Left ventricle myocardium inferior (tissue), 1 donor: ENCODE results near the gene U2AF1. TPM values are rescaled to one million over a fixed set of nuclear protein-coding genes. Genes with fewer than 3 reads are reported as not detected.
"Not testable (repeated sequence)": the region's sequence is repeated elsewhere in the genome, so short reads cannot be mapped to it uniquely, and the experiment has no call there.

Experiments used
- DNase-seq: peaks from one replicate; pipeline ENCODE4 v3.0.0-alpha.2; 2020
- H3K27ac ChIP-seq: fragments of 200-600 bp; replicated peaks from 2 replicates; pipeline ENCODE4 v1.8.0; 2021
- H3K27me3 ChIP-seq: fragments of 200-600 bp; 2 replicates; pipeline ENCODE4 v1.8.0; 2021; ENCODE audit warnings: low read depth
- H3K36me3 ChIP-seq: fragments of 200-600 bp; 2 replicates; pipeline ENCODE4 v1.8.0; 2021
- H3K4me1 ChIP-seq: fragments of 200-600 bp; 2 replicates; pipeline ENCODE4 v1.8.0; 2021
- H3K4me3 ChIP-seq: fragments of 200-600 bp; 2 replicates; pipeline ENCODE4 v1.8.0; 2021; ENCODE audit warnings: mild to moderate bottlenecking, moderate library complexity
- H3K9me3 ChIP-seq: fragments of 200-600 bp; replicated peaks from 2 replicates; pipeline ENCODE4 v1.8.0; 2021
- CTCF ChIP-seq: fragments of 200-600 bp; IDR thresholded peaks from 2 replicates; pipeline ENCODE4 v1.8.0; 2021; ENCODE audit warnings: antibody characterized with exemption, mild to moderate bottlenecking, borderline replicate concordance
- intact Hi-C: fragments of 100-400 bp; cut with micrococcal nuclease; formaldehyde crosslinking; loops from one replicate; pipeline ENCODE4 v1.11.0; 2022
- long read RNA-seq: library from polyadenylated mRNA; unstranded; transcript quantifications from one replicate; pipeline ENCODE4 v2.0.0, GENCODE V29; 2021
- total RNA-seq: library from RNA; stranded (reverse); fragmentation: NEBNext Ultra II Directional; extraction: Animal tissue kit (Norgen Biotek cat#: 25700); gene quantifications from one replicate; pipeline ENCODE4 v1.2.1, GENCODE V29; 2021
- donor health status: DM: no; HTN: yes; CAD: no; lungs with severe emphysema.

U2AF1 gene
- 20.6 TPM for total RNA-seq
- long read RNA-seq, transcript U2AF1-201 (8 exons, 962 nt): major isoform, 10 of 27 reads
- long read RNA-seq, transcript U2AF1-202 (8 exons, 940 nt): major isoform, 10 of 27 reads
- long read RNA-seq, partial matches to known transcripts: 0 of 27 reads
- long read RNA-seq, other reads (novel, unspliced or antisense): 6 of 27 reads

GRCh38 chr21:43106965-43107793 is at the start of gene U2AF1:
Gene U2AF1 (minus strand): TSS chr21:43107570. CDS start chr21:43107494, 76 bp downstream.
- peak within 1 kb of the TSS; percentile 82 for H3K27ac ChIP-seq
- intact Hi-C loops: not testable (repeated sequence)

GRCh38 chr21:43153601-43154000 is 46.2 kb upstream of the U2AF1 start:
- H3K27me3 ChIP-seq, H3K9me3 ChIP-seq, H3K27ac ChIP-seq, H3K4me1 ChIP-seq, H3K4me3 ChIP-seq, DNase-seq, H3K36me3 ChIP-seq, intact Hi-C loops: not testable (repeated sequence)

More at GRCh38 chr21:43106965-43107793, at the start of gene U2AF1:
- DNase-seq: peak; percentile 77
- H3K4me1 ChIP-seq, H3K9me3 ChIP-seq, H3K36me3 ChIP-seq, H3K27me3 ChIP-seq: not testable (repeated sequence)
- peak within 1 kb of the TSS; percentile 73 for H3K4me3 ChIP-seq

GRCh38 chr21:43149344-43149743 is 42.0 kb upstream of the U2AF1 start:
- H3K9me3 ChIP-seq, H3K4me1 ChIP-seq, H3K4me3 ChIP-seq, DNase-seq, H3K27ac ChIP-seq, H3K27me3 ChIP-seq, H3K36me3 ChIP-seq, intact Hi-C loops: not testable (repeated sequence)

- H3K36me3 ChIP-seq, H3K27ac ChIP-seq, H3K4me3 ChIP-seq, H3K9me3 ChIP-seq, H3K4me1 ChIP-seq, DNase-seq, H3K27me3 ChIP-seq, intact Hi-C loops: not testable (repeated sequence)
Measured at GRCh38 chr21:43147999-43148398, 40.6 kb upstream of the U2AF1 start.

- H3K36me3 ChIP-seq, H3K4me3 ChIP-seq, H3K9me3 ChIP-seq, DNase-seq, H3K27ac ChIP-seq, H3K4me1 ChIP-seq, H3K27me3 ChIP-seq, intact Hi-C loops: not testable (repeated sequence)
Measured at GRCh38 chr21:43146637-43147036, 39.3 kb upstream of the U2AF1 start.

GRCh38 chr21:43141407-43141806 is 34.0 kb upstream of the U2AF1 start:
- H3K9me3 ChIP-seq, H3K4me1 ChIP-seq, intact Hi-C loops, H3K27ac ChIP-seq, H3K36me3 ChIP-seq, H3K27me3 ChIP-seq, DNase-seq, H3K4me3 ChIP-seq: not testable (repeated sequence)

- H3K4me3 ChIP-seq, DNase-seq, H3K4me1 ChIP-seq, intact Hi-C loops, H3K9me3 ChIP-seq, H3K27me3 ChIP-seq, H3K36me3 ChIP-seq, H3K27ac ChIP-seq: not testable (repeated sequence)
- peak; percentile 29 for TF ChIP-seq CTCF
Measured at GRCh38 chr21:43138944-43139343, 31.6 kb upstream of the U2AF1 start.

- H3K4me3 ChIP-seq, H3K4me1 ChIP-seq, H3K36me3 ChIP-seq, H3K9me3 ChIP-seq, H3K27ac ChIP-seq, intact Hi-C loops, DNase-seq, H3K27me3 ChIP-seq: not testable (repeated sequence)
Measured at GRCh38 chr21:43134520-43134919, 27.1 kb upstream of the U2AF1 start.

GRCh38 chr21:43130094-43130493 is 22.7 kb upstream of the U2AF1 start:
- H3K4me3 ChIP-seq, H3K27ac ChIP-seq, intact Hi-C loops, H3K4me1 ChIP-seq, H3K9me3 ChIP-seq, H3K36me3 ChIP-seq, H3K27me3 ChIP-seq, DNase-seq: not testable (repeated sequence)

GRCh38 chr21:43115956-43116355 is 8.6 kb upstream of the U2AF1 start:
- H3K36me3 ChIP-seq, H3K27ac ChIP-seq, H3K9me3 ChIP-seq, intact Hi-C loops, H3K4me1 ChIP-seq, DNase-seq, H3K4me3 ChIP-seq, H3K27me3 ChIP-seq: not testable (repeated sequence)

- H3K27me3 ChIP-seq, DNase-seq, H3K36me3 ChIP-seq, H3K4me1 ChIP-seq, H3K27ac ChIP-seq, intact Hi-C loops, H3K4me3 ChIP-seq, H3K9me3 ChIP-seq: not testable (repeated sequence)
Measured at GRCh38 chr21:43114483-43114882, 7.1 kb upstream of the U2AF1 start.

GRCh38 chr21:43109006-43109405 is 1.6 kb upstream of the U2AF1 start:
- H3K4me1 ChIP-seq, DNase-seq, H3K27me3 ChIP-seq, intact Hi-C loops, H3K36me3 ChIP-seq, H3K4me3 ChIP-seq, H3K9me3 ChIP-seq, H3K27ac ChIP-seq: not testable (repeated sequence)

- H3K9me3 ChIP-seq, H3K4me3 ChIP-seq, intact Hi-C loops, H3K36me3 ChIP-seq, H3K4me1 ChIP-seq, H3K27me3 ChIP-seq, DNase-seq, H3K27ac ChIP-seq: not testable (repeated sequence)
Measured at GRCh38 chr21:43108177-43108576, 807 bp upstream of the U2AF1 start.
